ENCODE results near the gene C10orf67. TPM values are rescaled to one million over a fixed set of nuclear protein-coding genes. Genes with fewer than 3 reads are reported as not detected.

Gene C10orf67
- total RNA-seq, 1 experiment from 2014 or later: not detected

DNA sequence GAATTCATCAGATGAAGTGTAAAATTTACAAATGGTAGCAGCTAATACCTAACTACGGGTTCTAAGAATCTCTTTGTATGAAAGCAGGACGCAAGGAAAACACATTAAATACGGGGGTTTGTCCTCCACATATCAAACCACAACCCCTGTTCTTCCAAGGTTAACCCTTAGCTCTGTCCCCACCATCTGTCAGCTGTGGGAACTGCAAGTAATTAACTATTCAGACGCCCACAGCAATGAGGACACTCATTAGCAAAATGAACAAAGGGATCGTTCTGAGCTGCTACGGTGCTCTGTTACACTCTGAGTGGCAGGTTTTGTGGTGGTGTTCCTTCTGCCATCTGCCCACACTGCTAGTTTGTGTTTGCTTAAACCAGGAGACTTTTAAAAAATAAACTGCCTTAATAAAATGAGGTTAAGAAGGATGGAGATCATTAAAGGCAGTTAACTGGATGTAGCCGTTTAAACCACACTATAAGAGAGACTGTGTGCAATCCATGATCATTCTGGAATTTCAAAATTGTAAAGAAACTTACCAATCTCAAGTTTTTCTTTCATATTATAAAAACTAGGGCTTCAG is 51.4 kb downstream of the C10orf67 start:
- H3K79me2 ChIP-seq (ENCODE audit: insufficient read depth, low read length): no peaks in the 10 kb centered on the region
- H3K27me3 ChIP-seq (ENCODE audit: insufficient read depth, low read length): peaks cover 12% of the 10 kb centered on the region
- intact Hi-C loops (cut with micrococcal nuclease): loop anchor here (1.0 to 5.0 kb wide), 3 partner anchors 135 to 1301 kb away; no protein-coding TSS in a partner anchor
- ATAC-seq (peak; percentile 94), DNase-seq (ENCODE audit: low read depth, low spot score) (peak; percentile 33)
- RAD21 ChIA-PET (ENCODE audit: low non-redundant PET in 1 of 2, low total read pairs in 2 of 2, uncharacterized antibody in 2 of 2, unreplicated experiment in 2 of 2): interaction anchor here in 1 of 2 experiments (1.1 kb wide), 1 partner anchor 135 kb away, joined by 3 read pairs; no protein-coding TSS in a partner anchor
- H2AFZ ChIP-seq (ENCODE audit: low read depth, low read length, poor library complexity, severe bottlenecking): no peak overlapping the region
- peak; percentile 60 to 68 (median 67) for TF ChIP-seq CTCF (IDR thresholded peaks at IDR 0.05 in 2 of 3, conservative IDR thresholded peaks at IDR 0.05 in 1 of 3; ENCODE audit: borderline replicate concordance in 1 of 3, insufficient read depth in 1 of 3, low read depth in 2 of 3, low read length in 2 of 3)
- no peak for TF ChIP-seq SRF (IDR thresholded peaks at IDR 0.05; ENCODE audit: low read depth)
- no peak for TF ChIP-seq ZFX (IDR thresholded peaks at IDR 0.05)
- no peak for TF ChIP-seq REST (IDR thresholded peaks at IDR 0.05; ENCODE audit: low read depth)
- no peak for TF ChIP-seq ZNF274 (IDR thresholded peaks at IDR 0.05; ENCODE audit: low read depth, low read length)
- TF ChIP-seq RAD21 (IDR thresholded peaks at IDR 0.05; ENCODE audit: low read depth): peak; percentile 73
- H3K4me1 ChIP-seq (ENCODE audit: control insufficient read depth in 1 of 2, insufficient read depth in 2 of 2, low read length in 2 of 2): no peaks in the 10 kb centered on the region
- POLR2A ChIA-PET: no interaction called here
- H3K9ac ChIP-seq (ENCODE audit: low read length): no peak overlapping the region
- H3K4me3 ChIP-seq (replicated peaks in 1 of 2; ENCODE audit: low read depth in 1 of 2, low read length in 2 of 2): no peak overlapping the region
- H3K4me2 ChIP-seq (ENCODE audit: low read length): 0 out of 2 replicates have a peak overlapping the region, but pooled peaks have one; percentile 14
- no peaks in the 10 kb centered on the region for H3K9me2 ChIP-seq (ENCODE audit: insufficient read depth)
- CTCF ChIA-PET: interaction anchor here (0.9 to 4.9 kb wide), 11 partner anchors 11 to 238 kb away, joined by 3 to 78 read pairs (median 4); no protein-coding TSS in a partner anchor
- BruUV-seq (replicated peaks): no TSS peak
- no peak overlapping the region for H3K27ac ChIP-seq (ENCODE audit: low read depth, low read length)
- H3K36me3 ChIP-seq (ENCODE audit: control insufficient read depth in 1 of 2, insufficient read depth in 2 of 2, low read length in 2 of 2): no peaks in the 10 kb centered on the region
- H4K20me1 ChIP-seq (ENCODE audit: insufficient read depth): no peaks in the 10 kb centered on the region
- H3K9me3 ChIP-seq (ENCODE audit: control insufficient read depth in 1 of 2, insufficient read depth in 1 of 2, low read depth in 1 of 2, low read length in 2 of 2): no peaks in the 10 kb centered on the region

Measured in HCT116 (cell line).